ENCODE results near the gene CCDC107. TPM values are rescaled to one million over a fixed set of nuclear protein-coding genes. Genes with fewer than 3 reads are reported as not detected.
"Not testable (repeated sequence)": the region's sequence is repeated elsewhere in the genome, so short reads cannot be mapped to it uniquely, and the experiment has no call there.

Gene CCDC107
- total RNA-seq, 1 experiment from 2014 or later, result 34.9 TPM

- no peaks in the 10 kb centered on the region for H3K9me2 ChIP-seq (replicated peaks; ENCODE audit: low read length)
- no peaks in the 10 kb centered on the region for H3K9me3 ChIP-seq (ENCODE audit: low read length)
- BruUV-seq (replicated peaks), result no TSS peak
- no peak overlapping the region for H3K4me3 ChIP-seq (ENCODE audit: low read length)
- ChIA-PET POLR2A (ENCODE audit: unreplicated experiment) (no interaction called here), CTCF (interaction anchor here (0.5 kb wide), 1 partner anchor 16 kb away, joined by 3 read pairs; no protein-coding TSS in a partner anchor)
- no peaks in the 10 kb centered on the region for H4K20me1 ChIP-seq (ENCODE audit: low read length)
- no peaks in the 10 kb centered on the region for H3K36me3 ChIP-seq (ENCODE audit: low read depth, low read length)
- no peak overlapping the region for H3K27ac ChIP-seq (ENCODE audit: low read length)
- H3K9ac ChIP-seq (ENCODE audit: low read length), result no peak overlapping the region
- H3K79me2 ChIP-seq (ENCODE audit: low read length), result no peaks in the 10 kb centered on the region
- ATAC-seq, result no peak
- no peaks in the 10 kb centered on the region for H3F3A ChIP-seq (ENCODE audit: low read length, unreplicated experiment)
- no peak overlapping the region for H3K4me2 ChIP-seq (ENCODE audit: low read length)
- no peak for TF ChIP-seq EZH2phosphoT487 (IDR thresholded peaks at IDR 0.05; ENCODE audit: borderline replicate concordance, low read length)
- no peak for TF ChIP-seq EZH2 (IDR thresholded peaks at IDR 0.05; ENCODE audit: low read length, unreplicated experiment)
- TF ChIP-seq, protein P1, sequence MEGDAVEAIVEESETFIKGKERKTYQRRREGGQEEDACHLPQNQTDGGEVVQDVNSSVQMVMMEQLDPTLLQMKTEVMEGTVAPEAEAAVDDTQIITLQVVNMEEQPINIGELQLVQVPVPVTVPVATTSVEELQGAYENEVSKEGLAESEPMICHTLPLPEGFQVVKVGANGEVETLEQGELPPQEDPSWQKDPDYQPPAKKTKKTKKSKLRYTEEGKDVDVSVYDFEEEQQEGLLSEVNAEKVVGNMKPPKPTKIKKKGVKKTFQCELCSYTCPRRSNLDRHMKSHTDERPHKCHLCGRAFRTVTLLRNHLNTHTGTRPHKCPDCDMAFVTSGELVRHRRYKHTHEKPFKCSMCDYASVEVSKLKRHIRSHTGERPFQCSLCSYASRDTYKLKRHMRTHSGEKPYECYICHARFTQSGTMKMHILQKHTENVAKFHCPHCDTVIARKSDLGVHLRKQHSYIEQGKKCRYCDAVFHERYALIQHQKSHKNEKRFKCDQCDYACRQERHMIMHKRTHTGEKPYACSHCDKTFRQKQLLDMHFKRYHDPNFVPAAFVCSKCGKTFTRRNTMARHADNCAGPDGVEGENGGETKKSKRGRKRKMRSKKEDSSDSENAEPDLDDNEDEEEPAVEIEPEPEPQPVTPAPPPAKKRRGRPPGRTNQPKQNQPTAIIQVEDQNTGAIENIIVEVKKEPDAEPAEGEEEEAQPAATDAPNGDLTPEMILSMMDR (conservative IDR thresholded peaks at IDR 0.05; ENCODE audit: low read depth, low read length), result no peak
- H3K27me3 ChIP-seq (ENCODE audit: low read length), result no peaks in the 10 kb centered on the region
- no peaks in the 10 kb centered on the region for H3K4me1 ChIP-seq (ENCODE audit: insufficient read depth, low read length)
- H2AFZ ChIP-seq (ENCODE audit: low read length), result no peak overlapping the region
- intact Hi-C loops (cut with micrococcal nuclease), result no loop called here
- no peak for DNase-seq
Observed at GRCh38 chr9:35629597-35629996, 28.5 kb upstream of the CCDC107 start.

DNA sequence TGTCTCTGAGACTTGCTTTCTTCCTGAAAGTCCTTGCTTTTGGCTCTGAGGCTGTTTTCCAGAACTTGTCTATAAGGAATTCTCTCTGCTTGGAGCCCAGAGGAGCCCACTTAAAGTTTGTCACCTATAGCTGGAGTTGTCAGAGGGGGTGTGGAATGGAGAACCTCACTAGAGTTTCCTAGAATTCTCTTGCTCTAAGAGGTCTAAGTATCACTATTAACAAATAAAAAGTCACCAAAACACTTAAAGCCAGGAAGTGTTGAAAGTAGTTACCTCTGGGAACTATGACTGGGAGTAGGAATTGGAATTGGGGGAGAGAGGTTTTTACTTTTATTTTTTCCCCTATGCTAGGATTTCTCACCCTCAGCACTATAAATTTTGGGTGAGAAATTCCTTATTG is 22.4 kb upstream of the CCDC107 start:
- DNase-seq, result no peak
- intact Hi-C loops (cut with micrococcal nuclease), result no loop called here
- Histone ChIP-seq H3K4me1 (ENCODE audit: insufficient read depth, low read length) (no peaks in the 10 kb centered on the region), H3K9me3 (ENCODE audit: low read length) (no peaks in the 10 kb centered on the region), H3K27ac (ENCODE audit: low read length) (no peak overlapping the region), H3K4me2 (ENCODE audit: low read length) (no peak overlapping the region), H3K9ac (ENCODE audit: low read length) (no peak overlapping the region), H3K4me3 (ENCODE audit: low read length) (no peak overlapping the region), H4K20me1 (ENCODE audit: low read length) (no peaks in the 10 kb centered on the region), H3K36me3 (ENCODE audit: low read depth, low read length) (no peaks in the 10 kb centered on the region), H3K27me3 (ENCODE audit: low read length) (no peaks in the 10 kb centered on the region), H2AFZ (ENCODE audit: low read length) (no peak overlapping the region), H3K9me2 (replicated peaks; ENCODE audit: low read length) (no peaks in the 10 kb centered on the region), H3K79me2 (ENCODE audit: low read length) (no peaks in the 10 kb centered on the region), H3F3A (ENCODE audit: low read length, unreplicated experiment) (no peaks in the 10 kb centered on the region)
- TF ChIP-seq EZH2phosphoT487 (IDR thresholded peaks at IDR 0.05; ENCODE audit: borderline replicate concordance, low read length) (no peak), EZH2 (IDR thresholded peaks at IDR 0.05; ENCODE audit: low read length, unreplicated experiment) (no peak)
- TF ChIP-seq, protein P1 (conservative IDR thresholded peaks at IDR 0.05; ENCODE audit: low read depth, low read length), result no peak
- no TSS peak for BruUV-seq (replicated peaks)
- no peak for ATAC-seq
- ChIA-PET POLR2A (ENCODE audit: unreplicated experiment) (no interaction called here), CTCF (no interaction called here)

DNA sequence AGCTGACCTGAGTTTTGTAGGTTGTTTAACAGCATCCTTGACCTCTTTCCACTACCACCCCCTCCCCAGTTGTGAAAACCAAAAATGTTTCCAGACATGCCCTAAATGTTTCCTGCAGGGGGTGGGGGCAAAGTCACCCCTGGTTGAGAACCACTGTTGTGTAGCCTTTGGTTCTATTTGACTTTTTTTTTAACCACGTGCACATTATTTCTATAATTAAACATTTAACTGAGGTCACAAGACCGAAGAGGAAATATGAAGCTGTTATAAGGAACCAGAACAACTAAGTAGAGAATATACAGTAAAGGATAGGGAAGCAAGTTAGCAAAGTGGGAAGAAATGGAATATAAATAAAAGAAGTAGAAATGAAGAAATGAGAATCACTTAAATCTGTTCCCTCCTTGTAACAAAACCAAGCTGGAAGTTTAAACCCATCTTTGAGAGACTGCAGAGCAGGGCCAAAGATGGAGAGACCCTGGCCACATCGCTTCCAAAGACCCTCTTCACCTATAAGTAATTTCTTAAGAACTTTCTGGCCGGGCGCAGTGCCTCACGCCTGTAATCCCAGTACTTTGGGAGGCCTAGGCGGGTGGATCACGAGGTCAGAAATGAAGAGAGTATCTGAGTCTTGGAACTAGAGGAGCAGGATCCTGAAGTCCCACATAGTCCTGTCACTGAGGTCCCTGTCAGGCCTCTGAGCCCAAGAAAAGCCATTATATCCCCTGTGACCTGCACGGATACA is 21.8 kb upstream of the CCDC107 start:
- CTCF ChIA-PET, result no interaction called here
- H3K36me3 ChIP-seq (ENCODE audit: low read depth, low read length), result no peaks in the 10 kb centered on the region
- no peak overlapping the region for H3K9ac ChIP-seq (ENCODE audit: low read length)
- TF ChIP-seq, protein P1 (conservative IDR thresholded peaks at IDR 0.05; ENCODE audit: low read depth, low read length), result no peak
- no peak for TF ChIP-seq EZH2 (IDR thresholded peaks at IDR 0.05; ENCODE audit: low read length, unreplicated experiment)
- no peak for TF ChIP-seq EZH2phosphoT487 (IDR thresholded peaks at IDR 0.05; ENCODE audit: borderline replicate concordance, low read length)
- H3K4me2 ChIP-seq (ENCODE audit: low read length), result no peak overlapping the region
- intact Hi-C loops (cut with micrococcal nuclease), result no loop called here
- H3K27me3 ChIP-seq (ENCODE audit: low read length), result no peaks in the 10 kb centered on the region
- BruUV-seq (replicated peaks), result no TSS peak
- ATAC-seq (no peak), DNase-seq (no peak)
- no peak overlapping the region for H3K4me3 ChIP-seq (ENCODE audit: low read length)
- POLR2A ChIA-PET (ENCODE audit: unreplicated experiment), result no interaction called here
- H4K20me1 ChIP-seq (ENCODE audit: low read length), result no peaks in the 10 kb centered on the region
- no peaks in the 10 kb centered on the region for H3F3A ChIP-seq (ENCODE audit: low read length, unreplicated experiment)
- H2AFZ ChIP-seq (ENCODE audit: low read length), result no peak overlapping the region
- no peaks in the 10 kb centered on the region for H3K9me3 ChIP-seq (ENCODE audit: low read length)
- no peaks in the 10 kb centered on the region for H3K79me2 ChIP-seq (ENCODE audit: low read length)
- H3K27ac ChIP-seq (ENCODE audit: low read length), result no peak overlapping the region
- H3K4me1 ChIP-seq (ENCODE audit: insufficient read depth, low read length), result no peaks in the 10 kb centered on the region
- H3K9me2 ChIP-seq (replicated peaks; ENCODE audit: low read length), result no peaks in the 10 kb centered on the region

GRCh38 chr9:35636877-35637246 is 21.2 kb upstream of the CCDC107 start:
- H4K20me1 ChIP-seq (ENCODE audit: low read length); H3F3A ChIP-seq (ENCODE audit: low read length, unreplicated experiment); H2AFZ ChIP-seq (ENCODE audit: low read length); H3K4me2 ChIP-seq (ENCODE audit: low read length); H3K9me3 ChIP-seq (ENCODE audit: low read length); intact Hi-C loops (cut with micrococcal nuclease); H3K27ac ChIP-seq (ENCODE audit: low read length); ATAC-seq; H3K4me1 ChIP-seq (ENCODE audit: insufficient read depth, low read length); H3K27me3 ChIP-seq (ENCODE audit: low read length); H3K9ac ChIP-seq (ENCODE audit: low read length); CTCF ChIA-PET; H3K9me2 ChIP-seq (replicated peaks; ENCODE audit: low read length); POLR2A ChIA-PET (ENCODE audit: unreplicated experiment); H3K79me2 ChIP-seq (ENCODE audit: low read length); DNase-seq; H3K4me3 ChIP-seq (ENCODE audit: low read length); H3K36me3 ChIP-seq (ENCODE audit: low read depth, low read length); BruUV-seq (replicated peaks): not testable (repeated sequence)

All from PC-3 (cell line).